HEK293 (cell line): ENCODE measurements around the gene MNX1.

ENCODE experiments used
- CTCF ChIA-PET: fragments of 350-600 bp; formaldehyde crosslinking; extraction: SDS; loops from one replicate; lab custom pipeline; 2021; ENCODE audit warnings: antibody characterized with exemption; lab: Yijun Ruan, JAX
- POLR2A ChIA-PET: fragments of 300-600 bp; formaldehyde crosslinking; extraction: SDS; loops from one replicate; lab custom pipeline; 2020; ENCODE audit warnings: antibody characterized with exemption, inconsistent platforms; lab: Yijun Ruan, JAX
- H3K27ac ChIP-seq: fragments of 200-500 bp; sonication (Bioruptor generic); 2 replicates; pipeline ENCODE4 v1.5.1; 2014; ENCODE audit warnings: low read depth, low read length, control low read depth, inconsistent platforms; ENCODE audit errors: extremely low read depth
- H3K36me3 ChIP-seq, 2 experiments: fragments of 200-500 bp in 1 of 2; sonication (Bioruptor generic) in 1 of 2; 1 replicate in 1 of 2; 2 replicates in 1 of 2; pipeline ENCODE4 v1.5.1; 2014 to 2017; ENCODE audit warnings: inconsistent platforms in 2 of 2, low read length in 2 of 2; ENCODE audit not compliant: control insufficient read depth in 2 of 2, insufficient read depth in 1 of 2
- H3K4me1 ChIP-seq: fragments of 200-500 bp; sonication (Bioruptor generic); 2 replicates; pipeline ENCODE4 v1.5.1; 2014; ENCODE audit warnings: mild to moderate bottlenecking, low read length, inconsistent platforms; ENCODE audit not compliant: control insufficient read depth, insufficient read depth
- H3K4me3 ChIP-seq: 2 replicates; pipeline ENCODE4 v1.5.1; 2011; ENCODE audit warnings: low read depth, mild to moderate bottlenecking, control low read depth, low read length, moderate library complexity
- H3K9me3 ChIP-seq: fragments of 200-500 bp; sonication (Bioruptor generic); 2 replicates; pipeline ENCODE4 v1.5.1; 2014; ENCODE audit warnings: low read depth, low read length, inconsistent platforms; ENCODE audit not compliant: control insufficient read depth, insufficient read depth
- KLF16 ChIP-seq: fragments of 450-650 bp; formaldehyde crosslinking; IDR thresholded peaks from 2 replicates; pipeline ENCODE4 v1.5.1; 2017; ENCODE audit warnings: missing biosample characterization, missing genetic modification characterization
- KLF8 ChIP-seq: fragments of 450-650 bp; formaldehyde crosslinking; IDR thresholded peaks from 2 replicates; pipeline ENCODE4 v1.5.1; 2016; ENCODE audit warnings: missing biosample characterization, missing genetic modification characterization
- PRDM10 ChIP-seq: fragments of 450-650 bp; formaldehyde crosslinking; IDR thresholded peaks from 2 replicates; pipeline ENCODE4 v1.5.1; 2016; ENCODE audit warnings: missing biosample characterization, missing genetic modification characterization
- SETDB1 ChIP-seq: IDR thresholded peaks from one replicate; pipeline ENCODE4 v1.6.1; 2017; ENCODE audit warnings: mild to moderate bottlenecking, low read length, moderate library complexity, mixed read lengths; ENCODE audit not compliant: insufficient read length
- TRIM28 ChIP-seq: IDR thresholded peaks from 2 replicates; pipeline ENCODE4 v1.6.1; 2011; ENCODE audit warnings: low read length, control low read depth, borderline replicate concordance
- ZBTB11 ChIP-seq: fragments of 450-650 bp; formaldehyde crosslinking; conservative IDR thresholded peaks from 2 replicates; pipeline ENCODE4 v1.5.1; 2016; ENCODE audit warnings: low read depth, missing biosample characterization, missing genetic modification characterization
- ZFHX2 ChIP-seq: fragments of 450-650 bp; formaldehyde crosslinking; conservative IDR thresholded peaks from 2 replicates; pipeline ENCODE4 v1.5.1; 2016; ENCODE audit warnings: missing biosample characterization, missing genetic modification characterization
- ZNF184 ChIP-seq: fragments of 450-650 bp; IDR thresholded peaks from 2 replicates; pipeline ENCODE4 v1.5.1; 2018; ENCODE audit warnings: missing biosample characterization, mild to moderate bottlenecking, missing genetic modification characterization
- ZNF223 ChIP-seq: fragments of 450-650 bp; formaldehyde crosslinking; IDR thresholded peaks from 2 replicates; pipeline ENCODE4 v1.5.1; 2016; ENCODE audit warnings: missing biosample characterization, missing genetic modification characterization
- ZNF335 ChIP-seq: fragments of 450-650 bp; formaldehyde crosslinking; conservative IDR thresholded peaks from 2 replicates; pipeline ENCODE4 v1.5.1; 2016; ENCODE audit warnings: missing biosample characterization, missing genetic modification characterization
- ZNF362 ChIP-seq: fragments of 450-650 bp; formaldehyde crosslinking; IDR thresholded peaks from 2 replicates; pipeline ENCODE4 v1.5.1; 2016; ENCODE audit warnings: missing biosample characterization, missing genetic modification characterization
- ZNF423 ChIP-seq: fragments of 450-650 bp; formaldehyde crosslinking; IDR thresholded peaks from 2 replicates; pipeline ENCODE4 v1.5.1; 2016; ENCODE audit warnings: missing biosample characterization, missing genetic modification characterization
- ZNF600 ChIP-seq: fragments of 450-650 bp; formaldehyde crosslinking; IDR thresholded peaks from 2 replicates; pipeline ENCODE4 v1.5.1; 2016; ENCODE audit warnings: missing biosample characterization, missing genetic modification characterization
- ZSCAN16 ChIP-seq: fragments of 450-650 bp; formaldehyde crosslinking; IDR thresholded peaks from 2 replicates; pipeline ENCODE4 v1.5.1; 2016; ENCODE audit warnings: missing biosample characterization, missing genetic modification characterization

MNX1 gene

GRCh38 chr7:156984174-156984891 is 26.1 kb downstream of the MNX1 start:
- Histone ChIP-seq H3K36me3 (peaks cover 10 to 11% of the 10 kb centered on the region in 2 experiments; a peak in 2 of 3 replicates), H3K4me1 (no peaks in the 10 kb centered on the region), H3K9me3 (no peaks in the 10 kb centered on the region), H3K4me3 (no peak overlapping the region), H3K27ac (no peak overlapping the region)
- POLR2A ChIA-PET, result no interaction called here
- CTCF ChIA-PET, result interaction anchor here (0.8 kb wide), 1 partner anchor 424 kb away, joined by 3 read pairs; no protein-coding TSS in a partner anchor
- TF ChIP-seq ZNF362 (tag by site-specific recombination) (no peak), ZNF600 (0 out of 2 replicates have a peak, but pooled peaks have one; percentile 47), ZSCAN16 (tag by site-specific recombination) (no peak)

GRCh38 chr7:156979711-156980110 is 30.8 kb downstream of the MNX1 start:
- no peaks in the 10 kb centered on the region for H3K9me3 ChIP-seq
- POLR2A ChIA-PET, result no interaction called here
- TF ChIP-seq ZFHX2 (tag by site-specific recombination) (no peak), ZNF423 (tag by site-specific recombination) (no peak)
- TF ChIP-seq, all 188 proteins: peak for 0
- Histone ChIP-seq H3K4me1 (no peaks in the 10 kb centered on the region), H3K4me3 (no peak overlapping the region), H3K27ac (no peak overlapping the region), H3K36me3 (peaks cover 7 to 11% of the 10 kb centered on the region in 2 experiments; a peak in 2 of 3 replicates)
- CTCF ChIA-PET, result interaction anchor here (0.9 kb wide), 1 partner anchor 11 kb away, joined by 3 read pairs; no protein-coding TSS in a partner anchor

GRCh38 chr7:156979007-156979606 is 31.4 kb downstream of the MNX1 start:
- H3K36me3 ChIP-seq, result peaks cover 7 to 11% of the 10 kb centered on the region in 2 experiments; a peak in 2 of 3 replicates
- no peaks in the 10 kb centered on the region for H3K9me3 ChIP-seq
- H3K4me1 ChIP-seq, result no peaks in the 10 kb centered on the region
- no peak overlapping the region for H3K4me3 ChIP-seq
- POLR2A ChIA-PET, result no interaction called here
- CTCF ChIA-PET, result no interaction called here
- peak; percentile 57; the same call in 1 of the 2 replicates for TF ChIP-seq TRIM28
- no peak for TF ChIP-seq KLF8
- TF ChIP-seq ZNF335 (tag by site-specific recombination), result no peak
- TF ChIP-seq ZNF223, result no peak
- peak; percentile 83 for TF ChIP-seq SETDB1
- no peak overlapping the region for H3K27ac ChIP-seq

- CTCF ChIA-PET, result no interaction called here
- Histone ChIP-seq H3K4me1 (no peaks in the 10 kb centered on the region), H3K4me3 (no peak overlapping the region)
- TF ChIP-seq PRDM10 (tag by site-specific recombination) (no peak), ZNF184 (no peak), KLF16 (tag by site-specific recombination) (no peak), ZBTB11 (tag by site-specific recombination) (no peak)
- TF ChIP-seq, all 188 proteins: peak for 0
- Histone ChIP-seq H3K27ac (no peak overlapping the region), H3K9me3 (no peaks in the 10 kb centered on the region), H3K36me3 (peaks cover 0 to 23% of the 10 kb centered on the region in 2 experiments; a peak in 2 of 3 replicates)
- POLR2A ChIA-PET, result interaction anchor here (0.7 kb wide), 1 partner anchor 128 kb away, joined by 4 read pairs; no protein-coding TSS in a partner anchor
These were observed 34.8 kb downstream of the MNX1 start for GRCh38 chr7:156975620-156976019.
